Measurements from ENCODE around the gene FLVCR1.
A peak's percentile ranks its signal among the peaks of the same experiment; 100 is the strongest.
"Not testable (repeated sequence)": the region's sequence is repeated elsewhere in the genome, so short reads cannot be mapped to it uniquely, and the experiment has no call there.

FLVCR1 gene

GRCh38 chr1:212838145-212838544 lies 19.9 kb upstream of the FLVCR1 start:
- in situ Hi-C loops (cut with HindIII; ENCODE audit: low pct_unique_long_range_greater_than_20kb, low sequenced_read_pairs): no loop called here
- DNase-seq (ENCODE audit: low read depth in 1 of 2, low spot score in 1 of 2): no peak
- no peak for TF ChIP-seq JUND (IDR thresholded peaks at IDR 0.05; ENCODE audit: low read depth)

- in situ Hi-C loops (cut with HindIII; ENCODE audit: low pct_unique_long_range_greater_than_20kb, low sequenced_read_pairs); DNase-seq (ENCODE audit: low read depth in 1 of 2, low spot score in 1 of 2): not testable (repeated sequence)
Measured at GRCh38 chr1:212844521-212844920, 13.6 kb upstream of the FLVCR1 start.

- no peak for TF ChIP-seq JUND (IDR thresholded peaks at IDR 0.05; ENCODE audit: low read depth)
- in situ Hi-C loops (cut with HindIII; ENCODE audit: low pct_unique_long_range_greater_than_20kb, low sequenced_read_pairs): no loop called here
- DNase-seq (ENCODE audit: low read depth in 1 of 2, low spot score in 1 of 2): no peak
Measured at GRCh38 chr1:212847549-212847948, 10.5 kb upstream of the FLVCR1 start, which contains the start of gene SPATA45. TSS of gene SPATA45 (minus strand) at chr1:212847649. CDS start at chr1:212836149, 11,500 bp downstream.

GRCh38 chr1:212852105-212852688 lies 5.9 kb upstream of the FLVCR1 start:
- in situ Hi-C loops (cut with HindIII; ENCODE audit: low pct_unique_long_range_greater_than_20kb, low sequenced_read_pairs): no loop called here
- no peak for TF ChIP-seq JUND (IDR thresholded peaks at IDR 0.05; ENCODE audit: low read depth)
- no peak for DNase-seq (ENCODE audit: low read depth in 1 of 2, low spot score in 1 of 2)

GRCh38 chr1:212853658-212854057 lies 4.4 kb upstream of the FLVCR1 start:
- no peak for TF ChIP-seq JUND (IDR thresholded peaks at IDR 0.05; ENCODE audit: low read depth)
- DNase-seq (ENCODE audit: low read depth in 1 of 2, low spot score in 1 of 2): no peak
- in situ Hi-C loops (cut with HindIII; ENCODE audit: low pct_unique_long_range_greater_than_20kb, low sequenced_read_pairs): no loop called here

- no peak for DNase-seq (ENCODE audit: low read depth in 1 of 2, low spot score in 1 of 2)
- no peak for TF ChIP-seq JUND (IDR thresholded peaks at IDR 0.05; ENCODE audit: low read depth)
- in situ Hi-C loops (cut with HindIII; ENCODE audit: low pct_unique_long_range_greater_than_20kb, low sequenced_read_pairs): no loop called here
Measured at GRCh38 chr1:212856755-212857154, 1.3 kb upstream of the FLVCR1 start.

- TF ChIP-seq JUND (IDR thresholded peaks at IDR 0.05; ENCODE audit: low read depth): no peak
- peak; percentile 38 to 51 for DNase-seq (ENCODE audit: low read depth in 1 of 2, low spot score in 1 of 2)
- in situ Hi-C loops (cut with HindIII; ENCODE audit: low pct_unique_long_range_greater_than_20kb, low sequenced_read_pairs): no loop called here
Measured at GRCh38 chr1:212858461-212859265, 588 bp downstream of the FLVCR1 start.

GRCh38 chr1:212860713-212861581 lies 2.9 kb downstream of the FLVCR1 start:
- no peak for TF ChIP-seq JUND (IDR thresholded peaks at IDR 0.05; ENCODE audit: low read depth)
- in situ Hi-C loops (cut with HindIII; ENCODE audit: low pct_unique_long_range_greater_than_20kb, low sequenced_read_pairs): no loop called here
- DNase-seq (ENCODE audit: low read depth in 1 of 2, low spot score in 1 of 2): no peak

- DNase-seq (ENCODE audit: low read depth in 1 of 2, low spot score in 1 of 2): no peak
- no peak for TF ChIP-seq JUND (IDR thresholded peaks at IDR 0.05; ENCODE audit: low read depth)
- in situ Hi-C loops (cut with HindIII; ENCODE audit: low pct_unique_long_range_greater_than_20kb, low sequenced_read_pairs): no loop called here
Measured at GRCh38 chr1:212862111-212862690, 4.1 kb downstream of the FLVCR1 start.

GRCh38 chr1:212863345-212863744 lies 5.3 kb downstream of the FLVCR1 start:
- in situ Hi-C loops (cut with HindIII; ENCODE audit: low pct_unique_long_range_greater_than_20kb, low sequenced_read_pairs); DNase-seq (ENCODE audit: low read depth in 1 of 2, low spot score in 1 of 2): not testable (repeated sequence)

GRCh38 chr1:212864201-212864600 lies 6.1 kb downstream of the FLVCR1 start:
- no peak for TF ChIP-seq JUND (IDR thresholded peaks at IDR 0.05; ENCODE audit: low read depth)
- in situ Hi-C loops (cut with HindIII; ENCODE audit: low pct_unique_long_range_greater_than_20kb, low sequenced_read_pairs): no loop called here
- no peak for DNase-seq (ENCODE audit: low read depth in 1 of 2, low spot score in 1 of 2)

GRCh38 chr1:212867192-212867591 lies 9.1 kb downstream of the FLVCR1 start:
- DNase-seq (ENCODE audit: low read depth in 1 of 2, low spot score in 1 of 2): no peak
- in situ Hi-C loops (cut with HindIII; ENCODE audit: low pct_unique_long_range_greater_than_20kb, low sequenced_read_pairs): no loop called here
- TF ChIP-seq JUND (IDR thresholded peaks at IDR 0.05; ENCODE audit: low read depth): no peak

Measured in T47D (cell line).